Spleen (tissue), 7 donors: ENCODE data around the gene ZNF606.

Experiments used
- POLR2A ChIP-seq, 3 donors: fragments of 450-650 bp; IDR thresholded peaks; one replicate each; pipeline ENCODE4 v1.5.1; 2017; ENCODE audit warnings: antibody characterized with exemption in 3 of 3, mild to moderate bottlenecking in 1 of 3
- POLR2AphosphoS5 ChIP-seq, 3 donors: sonication (generic); formaldehyde crosslinking; IDR thresholded peaks; one replicate each; pipeline ENCODE4 v1.5.1; 2017; ENCODE audit warnings: antibody characterized with exemption in 3 of 3
- TF ChIP-seq, protein P1 (sequence below), 11 experiments: fragments of 200-600 bp in 7 of 11; fragments of 450-650 bp in 4 of 11; sonication (generic) in 4 of 11; IDR thresholded peaks in 8 of 11; conservative IDR thresholded peaks in 3 of 11; 1 replicate in 7 of 11; 2 replicates in 4 of 11; pipeline versions ENCODE4 v1.4.0 to v1.8.0; 2016 to 2021; ENCODE audit warnings: antibody characterized with exemption in 11 of 11, inconsistent platforms in 4 of 11, mild to moderate bottlenecking in 1 of 11
- donor health status: DM: no; HTN: no; CAD: no; lungs with moderate emphysema.
- donor health status: DM: no; HTN: no; CAD: no.
- donor health status: DM: no; HTN: no; CAD: no.

DNA sequence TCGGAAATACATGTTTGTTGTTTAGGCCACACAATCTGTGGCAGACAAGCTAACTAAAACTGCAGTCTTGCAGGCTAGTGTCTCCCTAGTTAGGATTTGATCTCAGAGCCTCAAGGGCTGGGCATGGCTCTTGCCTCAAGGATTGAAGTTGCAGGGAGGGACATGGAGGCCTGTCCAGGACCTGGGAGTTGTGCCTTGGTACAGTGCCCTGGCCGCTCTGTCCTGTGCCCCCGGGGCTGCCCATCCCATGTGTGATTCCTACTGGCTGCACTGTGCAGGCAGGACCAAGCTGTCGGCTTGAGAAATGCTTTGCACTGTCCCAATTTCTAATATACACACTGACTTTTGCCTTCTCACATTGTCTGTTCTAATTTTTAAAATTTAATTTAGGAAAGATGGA lies 47.6 kb downstream of the ZNF606 start:
- TF ChIP-seq POLR2AphosphoS5 (IDR thresholded peaks at IDR 0.05): no peak
- TF ChIP-seq, protein P1, sequence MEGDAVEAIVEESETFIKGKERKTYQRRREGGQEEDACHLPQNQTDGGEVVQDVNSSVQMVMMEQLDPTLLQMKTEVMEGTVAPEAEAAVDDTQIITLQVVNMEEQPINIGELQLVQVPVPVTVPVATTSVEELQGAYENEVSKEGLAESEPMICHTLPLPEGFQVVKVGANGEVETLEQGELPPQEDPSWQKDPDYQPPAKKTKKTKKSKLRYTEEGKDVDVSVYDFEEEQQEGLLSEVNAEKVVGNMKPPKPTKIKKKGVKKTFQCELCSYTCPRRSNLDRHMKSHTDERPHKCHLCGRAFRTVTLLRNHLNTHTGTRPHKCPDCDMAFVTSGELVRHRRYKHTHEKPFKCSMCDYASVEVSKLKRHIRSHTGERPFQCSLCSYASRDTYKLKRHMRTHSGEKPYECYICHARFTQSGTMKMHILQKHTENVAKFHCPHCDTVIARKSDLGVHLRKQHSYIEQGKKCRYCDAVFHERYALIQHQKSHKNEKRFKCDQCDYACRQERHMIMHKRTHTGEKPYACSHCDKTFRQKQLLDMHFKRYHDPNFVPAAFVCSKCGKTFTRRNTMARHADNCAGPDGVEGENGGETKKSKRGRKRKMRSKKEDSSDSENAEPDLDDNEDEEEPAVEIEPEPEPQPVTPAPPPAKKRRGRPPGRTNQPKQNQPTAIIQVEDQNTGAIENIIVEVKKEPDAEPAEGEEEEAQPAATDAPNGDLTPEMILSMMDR (IDR thresholded peaks at IDR 0.05 in 8 of 11, conservative IDR thresholded peaks at IDR 0.05 in 3 of 11): no peak
- no peak for TF ChIP-seq POLR2A (IDR thresholded peaks at IDR 0.05)
